ENCODE measurements around the gene ADAMTS7. TPM values are rescaled to one million over a fixed set of nuclear protein-coding genes. Genes with fewer than 3 reads are reported as not detected.

ADAMTS7 gene
- total RNA-seq, 4 donors from 2014 or later: 0.42 to 1.1 (median 0.76) TPM

GRCh38 chr15:78712797-78713515, 98.3 kb downstream of the ADAMTS7 start:
- H3K4me3 ChIP-seq: no peak overlapping the region
- H3K27ac ChIP-seq: no peak overlapping the region
- no peaks in the 10 kb centered on the region for H3K36me3 ChIP-seq
- H3K4me1 ChIP-seq: no peaks in the 10 kb centered on the region
- H3K27me3 ChIP-seq: peaks cover 0 to 7% (median 0%) of the 10 kb centered on the region in 3 donors
- in situ Hi-C loops (cut with MboI; ENCODE audit: low sequenced_read_pairs in 4 of 4): no loop called here
- no peaks in the 10 kb centered on the region for H3K9me3 ChIP-seq
- TF ChIP-seq CTCF (IDR thresholded peaks at IDR 0.05 in 4 of 5, conservative IDR thresholded peaks at IDR 0.05 in 1 of 5): no peak
- no peak for TF ChIP-seq POLR2A (IDR thresholded peaks at IDR 0.05)
- intact Hi-C loops (cut with DNase I; ENCODE audit: low total_unique reads): no loop called here
- no peak for DNase-seq
- ATAC-seq: no peak

DNA sequence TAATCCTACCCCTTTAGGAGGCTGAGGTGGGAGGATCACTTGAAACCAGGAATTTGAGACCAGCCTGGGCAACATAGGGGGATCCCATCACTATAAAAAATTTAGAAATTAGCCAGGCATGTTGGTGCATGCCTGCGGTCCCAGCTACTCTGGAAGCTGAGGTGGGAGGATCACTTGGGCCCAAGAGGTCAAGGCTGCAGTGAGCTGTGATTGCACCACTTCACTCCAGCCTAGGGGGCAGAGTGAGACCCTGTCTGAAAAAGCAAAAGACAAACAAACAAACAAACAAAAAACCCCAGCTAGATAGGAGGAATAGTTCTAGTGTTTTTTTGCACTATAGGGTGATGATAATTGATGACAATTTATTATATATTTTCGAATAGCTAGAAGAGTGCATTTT, 99.6 kb downstream of the ADAMTS7 start:
- TF ChIP-seq CTCF (IDR thresholded peaks at IDR 0.05 in 4 of 5, conservative IDR thresholded peaks at IDR 0.05 in 1 of 5) (no peak), POLR2A (IDR thresholded peaks at IDR 0.05) (no peak)
- Histone ChIP-seq H3K4me3 (no peak overlapping the region), H3K27me3 (peaks cover 0 to 2% (median 0%) of the 10 kb centered on the region in 3 donors), H3K36me3 (no peaks in the 10 kb centered on the region), H3K9me3 (no peaks in the 10 kb centered on the region), H3K4me1 (no peaks in the 10 kb centered on the region), H3K27ac (no peak overlapping the region)
- intact Hi-C loops (cut with DNase I; ENCODE audit: low total_unique reads) (no loop called here), in situ Hi-C loops (cut with MboI; ENCODE audit: low sequenced_read_pairs in 4 of 4) (no loop called here)
- DNase-seq (no peak), ATAC-seq (no peak)

- no peaks in the 10 kb centered on the region for H3K27me3 ChIP-seq
- H3K27ac ChIP-seq: no peak overlapping the region
- H3K36me3 ChIP-seq: no peaks in the 10 kb centered on the region
- peak; percentile 70 to 89 for ATAC-seq
- H3K4me1 ChIP-seq: no peaks in the 10 kb centered on the region
- DNase-seq: peak; percentile 34 to 47
- no peak overlapping the region for H3K4me3 ChIP-seq
- in situ Hi-C loops (cut with MboI; ENCODE audit: low sequenced_read_pairs in 4 of 4): loop anchor here in 2 of 4 donors (5.0 kb wide), 1 partner anchor 92 kb away; no protein-coding TSS in a partner anchor
- H3K9me3 ChIP-seq: no peaks in the 10 kb centered on the region
- intact Hi-C loops (cut with DNase I; ENCODE audit: low total_unique reads): loop anchor here (1.0 kb wide), 2 partner anchors 71 to 91 kb away; no protein-coding TSS in a partner anchor
- TF ChIP-seq CTCF (IDR thresholded peaks at IDR 0.05 in 4 of 5, conservative IDR thresholded peaks at IDR 0.05 in 1 of 5) (peak; percentile 75 to 95 (median 85)), POLR2A (IDR thresholded peaks at IDR 0.05) (no peak)
These were observed 101.9 kb downstream of the ADAMTS7 start for GRCh38 chr15:78709263-78709882.

Other genes with a start within 250 kb of the ADAMTS7 start
- 1 to 10 TPM in 2 of 4 donors, under 1 TPM in 2; 0.07 to 1.6 (median 0.71) TPM for gene CHRNA5, start 245.9 kb downstream of the ADAMTS7 start, total RNA-seq
- gene CHRNA3, start 190.5 kb downstream of the ADAMTS7 start, total RNA-seq: under 1 TPM in 1 of 4 donors, not detected in 3; 0.11 TPM
- not detected for gene CHRNB4, start 170.3 kb downstream of the ADAMTS7 start, total RNA-seq
- gene MORF4L1, start 61.4 kb upstream of the ADAMTS7 start, total RNA-seq: 100 to 1,000 TPM; 279 to 372 (median 286) TPM
- gene CTSH, start 133.6 kb upstream of the ADAMTS7 start, total RNA-seq: 10 to 100 TPM; 27.4 to 42.1 (median 29.4) TPM